Activated CD4-positive, CD25-positive, alpha-beta regulatory T cell (primary cell): ENCODE results near the gene GUCA1A.
"Not testable (repeated sequence)": the region's sequence is repeated elsewhere in the genome, so short reads cannot be mapped to it uniquely, and the experiment has no call there.

ENCODE experiments used
- DNase-seq, 4 experiments: peaks; one replicate each; lab custom pipeline; 2025; lab: John Stamatoyannopoulos, UW

GUCA1A gene

DNA sequence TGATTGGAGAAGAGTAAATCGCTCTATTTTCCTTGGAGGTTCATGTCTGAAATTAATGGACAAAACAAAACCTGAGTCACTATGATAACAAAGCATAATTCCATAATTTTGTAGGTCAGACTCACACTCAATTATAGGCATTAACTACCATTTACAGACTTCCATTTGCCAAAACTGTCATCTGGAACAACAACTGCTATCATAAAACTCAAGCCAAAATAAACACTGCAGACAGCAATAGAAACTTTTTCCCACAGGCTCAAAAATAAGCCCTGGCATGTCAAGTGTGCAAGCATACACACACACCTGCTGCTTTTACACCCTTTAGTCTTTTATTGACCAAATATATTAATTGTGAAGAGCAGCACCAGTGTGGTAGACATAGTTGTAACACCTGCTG is 37.4 kb downstream of the GUCA1A start:
- DNase-seq, result no peak

DNA sequence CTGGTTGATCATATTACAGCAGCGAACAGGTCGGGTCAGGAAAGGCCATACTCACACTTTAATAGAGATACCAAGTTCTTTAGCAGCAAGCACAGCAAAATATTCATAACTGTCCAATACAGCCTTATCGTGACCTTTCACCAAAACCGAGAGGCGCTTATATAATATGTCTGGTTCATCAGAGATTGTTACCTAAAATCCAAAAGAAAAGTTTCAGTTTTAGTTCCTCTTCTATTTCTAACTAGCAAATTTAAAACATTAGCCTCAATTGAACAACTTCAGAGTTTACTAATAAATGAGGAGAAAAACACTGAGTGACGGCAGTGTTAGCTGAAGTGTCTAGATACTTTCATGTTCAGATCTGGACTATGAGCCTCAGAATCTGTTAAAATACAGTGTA is 38.6 kb downstream of the GUCA1A start:
- no peak for DNase-seq

DNA sequence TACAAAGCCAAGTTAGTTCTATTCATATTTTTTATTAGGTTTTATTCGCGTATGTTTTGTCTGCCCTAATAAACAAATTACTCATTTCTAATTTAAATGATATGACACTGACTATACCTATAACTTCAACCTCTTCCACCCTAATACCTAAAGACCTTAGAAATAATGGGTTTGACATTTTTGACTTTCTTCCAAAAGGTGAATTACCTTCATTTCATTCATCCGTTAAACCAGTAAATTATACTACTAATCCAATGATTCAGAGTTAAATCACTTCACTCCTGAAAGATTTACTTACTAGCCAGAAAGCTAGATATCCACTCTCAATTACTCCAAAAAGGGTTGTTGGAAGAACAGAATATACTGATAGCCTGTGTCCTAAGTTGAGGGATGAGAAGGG is 39.3 kb downstream of the GUCA1A start:
- DNase-seq, result no peak

DNA sequence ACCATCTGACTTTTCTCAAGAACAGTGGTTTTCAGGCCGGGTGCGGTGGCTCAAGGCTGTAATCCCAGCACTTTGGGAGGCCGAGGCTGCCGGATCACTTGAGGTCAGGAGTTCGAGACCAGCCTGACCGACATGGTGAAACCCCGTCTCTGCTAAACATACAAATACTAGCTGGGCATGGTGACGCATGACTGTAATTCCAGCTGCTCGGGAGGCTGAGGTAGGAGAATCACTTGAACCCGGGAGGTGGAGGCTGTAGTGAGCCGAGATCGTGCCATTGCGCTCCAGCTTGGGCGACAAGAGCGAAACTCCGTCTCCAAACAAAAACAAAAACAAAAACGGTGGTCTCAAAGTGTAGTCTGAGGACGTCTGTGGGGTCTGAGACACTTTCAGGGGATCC is 43.3 kb downstream of the GUCA1A start:
- DNase-seq, result not testable (repeated sequence)

DNA sequence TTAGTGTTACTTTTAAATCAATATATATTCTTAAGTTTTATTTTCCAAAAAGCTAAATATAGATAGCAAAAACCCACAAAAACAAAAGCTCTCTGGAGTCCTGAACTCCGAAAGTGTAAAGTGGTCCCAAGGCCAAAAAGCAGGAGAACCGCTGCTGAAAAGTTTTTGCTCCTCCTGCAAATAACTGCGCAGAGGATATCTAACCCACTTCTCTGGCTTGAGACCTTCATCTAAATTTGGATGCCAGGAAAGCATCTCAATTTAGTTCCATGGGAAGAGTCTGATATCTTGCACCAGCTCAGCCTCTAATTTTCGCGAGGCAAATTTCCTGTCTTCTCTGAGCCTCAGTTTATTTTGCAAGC is 44.0 kb downstream of the GUCA1A start:
- no peak for DNase-seq

DNA sequence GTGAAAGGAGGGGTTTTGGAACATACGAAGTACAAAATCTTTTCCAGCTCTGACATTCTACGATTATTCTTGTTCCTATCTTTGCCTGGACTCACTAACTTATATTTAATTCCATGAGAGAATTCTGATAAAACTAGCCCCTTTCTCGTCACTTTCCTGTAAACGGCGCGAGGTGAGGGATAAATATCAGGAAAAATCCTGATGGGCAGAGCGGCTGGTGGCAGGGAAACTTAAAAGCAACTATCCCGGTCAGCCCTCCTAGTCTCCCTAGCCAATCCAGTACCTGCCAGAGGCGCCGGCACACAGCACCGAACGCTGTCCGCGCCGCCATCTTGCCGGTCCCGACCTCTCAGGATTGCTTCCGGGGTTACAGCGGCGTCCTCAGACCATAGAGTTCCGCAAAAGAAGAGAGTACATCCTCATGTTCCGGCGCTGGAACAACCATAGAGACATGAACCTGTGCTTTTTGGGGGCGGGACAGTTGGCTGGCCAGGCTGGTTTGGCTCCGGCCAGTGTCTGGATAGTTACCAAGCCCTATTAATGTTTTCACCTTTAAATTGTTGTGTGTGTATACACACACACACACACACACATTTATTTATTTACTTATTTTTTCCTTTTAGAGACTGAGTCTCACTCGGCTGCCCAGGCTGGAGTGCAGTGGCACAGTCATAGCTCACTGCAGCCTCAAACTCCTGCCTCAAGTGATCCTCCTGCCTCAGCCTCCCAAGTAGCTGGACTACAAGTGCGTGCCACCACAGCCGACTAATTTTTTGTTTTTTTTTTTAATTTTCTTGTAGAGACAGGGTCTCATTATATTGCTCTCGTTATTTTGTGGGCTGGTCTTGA is 44.6 kb downstream of the GUCA1A start, which contains the start of gene MRPS10:
MRPS10 (minus strand) TSS at position 343 of the 849 bp plus-strand sequence; CDS start at position 331, 12 bp downstream.
- peak; percentile 76 to 83 (median 78) for DNase-seq

DNA sequence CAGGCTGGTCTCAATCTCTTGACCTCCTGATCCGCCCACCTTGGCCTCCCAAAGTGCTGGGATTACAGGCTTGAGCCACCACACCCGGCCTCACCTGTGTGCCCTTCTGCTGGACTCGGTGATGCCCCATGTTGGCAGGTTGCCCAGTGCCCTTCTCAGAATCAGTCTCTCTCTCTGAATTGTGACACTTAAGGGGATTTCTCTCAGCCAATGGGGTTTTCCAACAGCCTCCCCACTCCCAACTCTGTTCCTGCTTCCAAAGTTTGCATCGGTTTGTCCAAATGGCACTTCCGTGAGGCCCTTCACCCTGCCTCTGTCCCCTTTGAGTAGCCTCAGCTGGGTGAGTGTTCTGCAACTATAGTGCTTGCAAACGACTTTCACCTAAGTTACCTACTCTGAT is 47.6 kb downstream of the GUCA1A start:
- DNase-seq, result no peak

DNA sequence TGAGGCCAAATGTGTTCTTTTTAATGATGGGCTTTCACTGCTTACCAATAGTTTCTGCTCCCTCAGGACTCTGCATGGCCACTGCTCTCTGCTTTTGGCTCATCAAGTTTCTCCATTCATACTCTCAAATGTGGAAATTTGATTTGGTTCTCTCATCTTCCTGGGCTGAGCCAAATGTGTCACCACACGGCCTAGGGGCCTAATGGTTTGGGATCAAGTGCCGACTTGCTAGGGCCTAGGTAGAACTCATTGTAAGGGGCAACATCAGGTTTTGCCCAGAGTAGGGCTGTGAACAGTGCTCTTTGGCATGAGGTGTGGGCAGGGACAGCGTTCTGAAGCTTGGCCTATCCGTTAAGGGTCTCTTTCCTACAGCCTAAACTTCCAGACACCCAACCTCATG is 48.4 kb downstream of the GUCA1A start:
- DNase-seq, result no peak

DNA sequence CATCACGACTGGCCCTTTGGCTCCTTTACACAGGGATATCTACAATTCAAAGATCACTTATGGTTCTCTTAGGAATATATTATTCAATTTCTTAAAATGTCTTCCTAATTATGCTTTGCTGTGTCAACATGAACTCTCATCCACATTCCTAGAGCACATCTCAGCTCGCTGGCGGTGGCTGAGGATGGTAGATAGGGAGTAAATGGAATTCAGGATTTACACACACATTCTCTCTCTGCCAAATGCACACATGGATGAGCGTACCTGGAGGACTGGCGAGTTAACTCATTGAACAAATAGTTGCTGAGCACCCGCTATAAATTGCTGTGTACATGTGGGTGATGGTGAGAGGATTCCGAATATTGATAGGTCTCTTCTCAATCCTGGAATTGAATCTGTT is 49.3 kb downstream of the GUCA1A start:
- DNase-seq, result no peak

DNA sequence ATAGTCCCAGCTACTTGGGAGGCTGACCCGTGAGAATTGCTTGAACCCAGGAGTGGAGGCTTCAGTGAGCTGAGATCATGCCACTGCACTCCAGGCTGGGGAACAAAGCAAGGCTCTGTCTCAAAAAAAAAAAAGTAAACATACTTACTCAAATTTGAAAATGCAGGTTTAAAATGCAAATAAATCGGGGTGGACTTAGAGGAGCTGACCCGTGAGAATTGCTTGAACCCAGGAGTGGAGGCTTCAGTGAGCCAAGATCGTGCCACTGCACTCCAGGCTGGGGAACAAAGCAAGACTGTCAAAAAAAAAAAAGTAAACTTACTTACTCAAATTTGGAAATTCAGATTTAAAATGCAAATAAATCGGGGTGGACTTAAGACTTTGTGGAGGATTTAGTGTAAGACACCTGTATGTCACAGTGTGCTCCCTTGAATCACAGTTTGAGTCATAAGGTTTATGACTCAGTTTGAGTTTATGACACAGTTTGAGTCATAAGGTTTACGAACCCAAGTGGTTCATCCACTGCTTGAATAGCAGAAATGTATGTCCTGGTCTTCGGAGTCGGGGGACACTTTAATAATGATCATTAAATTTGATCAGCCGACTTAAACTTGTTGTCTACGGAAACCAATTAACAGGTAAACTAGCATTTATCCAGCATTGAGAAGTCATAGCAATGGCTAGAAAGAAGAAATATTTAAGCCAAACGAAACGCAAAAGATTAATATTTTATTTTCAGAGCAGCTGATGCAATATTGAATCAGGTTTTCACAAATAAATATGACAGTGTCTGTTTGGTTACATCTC is 51.3 kb downstream of the GUCA1A start:
- no peak for DNase-seq

DNA sequence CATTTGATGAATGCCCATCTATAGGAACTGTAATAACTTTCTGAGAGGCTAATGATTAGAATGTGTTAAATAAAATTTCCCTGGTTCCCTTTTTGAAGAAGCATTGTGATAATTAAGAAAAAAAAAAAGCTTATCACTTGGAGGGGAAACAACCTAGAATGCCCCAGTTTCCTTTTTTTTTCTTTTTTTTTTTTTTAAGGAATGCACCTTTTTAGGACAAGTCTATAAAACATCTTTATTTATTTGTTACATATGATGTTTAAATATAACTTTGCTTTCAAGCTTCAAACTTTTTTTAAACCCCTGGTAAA is 51.8 kb downstream of the GUCA1A start:
- no peak for DNase-seq

DNA sequence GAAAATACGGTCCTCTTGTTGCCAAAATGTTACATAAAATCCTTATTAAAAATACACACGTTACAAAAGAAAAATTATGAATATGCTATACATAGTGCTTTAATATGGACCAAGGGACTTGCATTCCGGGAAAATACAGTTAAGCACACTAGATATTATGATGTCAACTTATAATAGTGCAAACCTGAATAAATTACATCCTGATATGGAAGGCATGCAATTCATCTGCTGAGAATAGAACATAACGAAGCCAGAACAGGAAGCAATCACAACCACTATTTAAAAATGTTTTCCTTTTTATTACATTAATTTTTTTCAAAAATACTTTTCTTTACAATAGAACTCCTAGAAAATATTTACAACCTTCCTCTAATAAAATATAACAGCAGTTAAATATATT is 52.3 kb downstream of the GUCA1A start:
- no peak for DNase-seq

DNA sequence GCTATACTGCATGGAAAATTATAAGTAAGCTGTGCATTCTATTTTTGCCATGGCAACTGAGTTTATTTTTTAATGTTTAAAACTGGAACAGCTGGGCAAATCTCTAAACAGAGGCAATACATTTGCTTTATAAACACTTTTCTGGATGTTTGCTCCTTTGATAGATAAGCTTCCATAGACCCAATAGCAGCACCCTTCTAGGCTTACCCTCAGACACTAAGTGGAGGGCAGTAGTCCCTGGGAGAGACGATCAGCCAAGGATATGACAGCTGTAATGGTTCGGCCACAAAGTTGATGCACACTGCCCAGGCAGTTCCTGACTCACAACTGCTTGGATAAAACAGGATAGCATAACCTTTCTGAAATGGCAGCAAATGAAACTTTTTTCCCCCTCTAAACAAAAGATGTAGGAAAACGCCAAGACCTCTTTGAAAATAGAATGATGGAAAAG is 53.0 kb downstream of the GUCA1A start:
- DNase-seq, result no peak

DNA sequence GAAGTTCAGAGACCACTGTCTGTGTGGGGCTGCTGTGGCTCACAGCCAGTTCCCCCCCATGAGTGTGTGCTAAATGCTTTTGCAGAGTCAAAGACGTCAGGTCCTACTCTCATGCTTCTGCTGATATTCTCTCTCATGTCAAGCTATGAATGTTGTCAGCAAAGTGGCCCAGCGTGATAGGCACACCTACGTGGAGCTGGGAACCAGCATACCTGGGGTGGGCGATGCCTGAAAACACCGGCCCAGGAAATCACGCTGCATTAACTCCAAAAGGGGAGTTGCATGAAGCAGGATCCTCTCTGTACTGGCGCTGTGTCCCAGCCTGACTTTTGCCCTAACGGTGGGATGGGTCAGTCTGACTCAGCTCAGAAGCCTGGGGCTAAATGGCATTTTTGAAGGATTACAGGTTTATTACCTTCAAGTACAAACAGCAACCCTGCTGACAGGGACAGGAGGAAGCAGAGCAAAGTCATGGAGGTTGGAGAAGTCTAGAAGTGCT is 53.5 kb downstream of the GUCA1A start:
- DNase-seq, result no peak

DNA sequence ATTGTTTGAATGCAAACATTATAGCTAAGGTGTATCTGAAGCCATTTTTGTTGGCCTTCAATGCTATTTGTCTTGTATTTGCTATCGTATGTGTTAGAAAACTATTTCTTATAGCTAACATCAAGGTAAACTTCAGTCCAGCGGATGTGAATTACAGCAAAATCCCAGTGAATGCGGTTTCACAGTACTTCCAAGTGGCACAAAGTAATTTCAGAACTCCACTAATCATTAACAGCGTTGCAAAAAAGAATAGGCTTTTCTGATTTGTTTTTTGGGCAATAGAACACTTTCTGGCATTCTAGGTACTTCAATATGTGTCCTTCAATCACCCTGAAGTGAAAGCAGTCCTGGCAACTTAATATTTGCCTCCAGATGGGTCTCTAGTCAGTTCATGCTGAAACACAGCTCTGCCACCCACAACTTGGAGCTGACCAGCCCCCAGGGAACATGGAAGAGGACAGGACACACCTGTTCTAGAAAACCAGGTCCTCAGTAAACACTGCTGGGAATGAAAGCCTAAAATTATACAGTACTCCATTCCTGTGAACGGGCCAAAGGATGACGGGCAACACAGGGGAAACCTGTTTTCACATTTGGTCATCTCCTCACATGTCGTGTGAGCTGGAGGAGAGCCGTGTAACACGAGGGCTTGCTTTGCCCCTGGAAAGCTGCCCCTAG is 54.1 kb downstream of the GUCA1A start:
- DNase-seq, result no peak

DNA sequence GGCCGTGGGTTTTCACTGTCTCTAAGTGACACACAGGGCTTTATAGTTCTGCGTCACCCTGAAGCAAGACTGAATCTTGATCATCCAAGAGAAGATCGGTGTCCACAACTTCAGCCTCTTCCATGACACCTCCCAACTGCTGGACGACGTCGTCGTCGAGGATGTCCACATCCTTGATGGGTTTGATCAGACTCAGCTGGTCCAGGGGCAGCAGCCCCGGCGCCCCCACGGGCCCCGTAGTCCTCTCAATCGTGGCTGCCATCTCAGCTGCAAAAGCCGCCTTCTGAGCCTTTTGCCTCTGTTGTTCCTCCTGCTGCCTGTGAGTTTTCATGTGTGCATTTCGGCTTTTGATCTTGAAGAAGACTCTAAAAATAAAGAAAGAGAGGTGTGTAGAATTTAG is 55.1 kb downstream of the GUCA1A start:
- no peak for DNase-seq
